GM12878 (cell line): ENCODE data around the gene TRIP11. TPM values are rescaled to one million over a fixed set of nuclear protein-coding genes. Genes with fewer than 3 reads are reported as not detected.

Experiments
- ATAC-seq: fragments of 200-7000 bp; cut with Tn5 transposase; 3 replicates; pipeline ENCODE4 v1.9.1; 2020; ENCODE audit warnings: mild to moderate bottlenecking, moderate library complexity
- BruUV-seq: library from RNA; stranded (reverse); fragments of 400-500 nt; replicated peaks from 2 replicates; lab custom pipeline; 2021; lab: Mats Ljungman, UMichigan
- CTCF ChIA-PET: fragments of 300-600 bp; sonication (Branson Sonifier 250); formaldehyde crosslinking; extraction: SDS; loops from one replicate; lab custom pipeline; 2021; ENCODE audit warnings: inconsistent platforms; lab: Yijun Ruan, JAX
- POLR2A ChIA-PET: fragments of 350-600 bp; formaldehyde crosslinking; extraction: SDS; loops from one replicate; lab custom pipeline; 2021; ENCODE audit warnings: inconsistent platforms; lab: Charles Lee
- RAD21 ChIA-PET: fragments of 300-600 bp; sonication (Branson Sonifier 250); formaldehyde crosslinking; loops from one replicate; lab custom pipeline; 2023; ENCODE audit warnings: antibody characterized with exemption; ENCODE audit not compliant: unreplicated experiment; lab: Charles Lee
- SMC1A ChIA-PET: fragments of 300-600 bp; sonication (Branson Sonifier 250); formaldehyde crosslinking; loops from one replicate; lab custom pipeline; 2023; ENCODE audit not compliant: unreplicated experiment, uncharacterized antibody; lab: Charles Lee
- DNase-seq: peaks from one replicate; pipeline ENCODE4 v3.0.0-alpha.2; 2011; ENCODE audit warnings: low read depth, low spot score
- FAIRE-seq: peaks from 3 replicates; lab custom pipeline; 2011; peaks lifted over from hg19 to GRCh38; lab: Jason Lieb, UNC
- H2AFZ ChIP-seq: 2 replicates; pipeline ENCODE4 v1.6.0; 2011; ENCODE audit warnings: low read depth, low read length, control low read depth; ENCODE audit not compliant: control insufficient read depth
- H3K27ac ChIP-seq: 2 replicates; pipeline ENCODE4 v1.5.1; 2011; ENCODE audit warnings: control low read depth; ENCODE audit not compliant: control insufficient read depth, insufficient read depth
- H3K27me3 ChIP-seq, 2 experiments: replicated peaks in 1 of 2; 2 replicates each; pipeline versions ENCODE4 v1.6.0 to v1.6.1; 2011; ENCODE audit warnings: low read length in 1 of 2; ENCODE audit not compliant: control insufficient read depth in 2 of 2, insufficient read depth in 2 of 2
- H3K36me3 ChIP-seq, 2 experiments: 2 replicates each; pipeline ENCODE4 v1.5.1; 2011; ENCODE audit warnings: low read length in 1 of 2; ENCODE audit not compliant: control insufficient read depth in 2 of 2, insufficient read depth in 2 of 2
- H3K4me1 ChIP-seq: 2 replicates; pipeline ENCODE4 v1.6.1; 2011; ENCODE audit warnings: mild to moderate bottlenecking, low read length, moderate library complexity, mixed read lengths; ENCODE audit not compliant: control insufficient read depth, insufficient read depth
- H3K4me2 ChIP-seq: 2 replicates; pipeline ENCODE4 v1.6.0; 2011; ENCODE audit warnings: control low read depth; ENCODE audit not compliant: control insufficient read depth, insufficient read depth
- H3K4me3 ChIP-seq: fragments of 200-600 bp; sonication (generic); 2 replicates; pipeline ENCODE4 v1.5.1; 2016
- H3K79me2 ChIP-seq: 2 replicates; pipeline ENCODE4 v1.6.0; 2011; ENCODE audit warnings: low read length; ENCODE audit not compliant: control insufficient read depth, insufficient read depth
- H3K9ac ChIP-seq: 2 replicates; pipeline ENCODE4 v1.8.0; 2011; ENCODE audit warnings: low read length, control low read depth, mixed read lengths; ENCODE audit not compliant: control insufficient read depth, insufficient read depth
- H3K9me3 ChIP-seq: replicated peaks from 3 replicates; pipeline ENCODE4 v1.5.1; 2011; ENCODE audit warnings: mild to moderate bottlenecking, low read length; ENCODE audit not compliant: control insufficient read depth, insufficient read depth
- H4K20me1 ChIP-seq: 2 replicates; pipeline ENCODE4 v1.6.0; 2011; ENCODE audit not compliant: control insufficient read depth, insufficient read depth
- BCL11A ChIP-seq: IDR thresholded peaks from 2 replicates; pipeline ENCODE4 v1.6.1; 2011; ENCODE audit warnings: low read depth, low read length
- HSF1 ChIP-seq: fragments of 150-350 bp; IDR thresholded peaks from 2 replicates; pipeline ENCODE4 v1.6.1; 2014; ENCODE audit warnings: mild to moderate bottlenecking, low read depth, low read length
- IKZF2 ChIP-seq, 2 experiments: fragments of 450-650 bp; IDR thresholded peaks; 2 replicates each; pipeline ENCODE4 v1.6.1; 2017; ENCODE audit warnings: mild to moderate bottlenecking in 2 of 2, moderate library complexity in 2 of 2
- PAX8 ChIP-seq: fragments of 450-650 bp; IDR thresholded peaks from 2 replicates; pipeline ENCODE4 v1.6.1; 2017; ENCODE audit warnings: mild to moderate bottlenecking, moderate library complexity
- PML ChIP-seq: IDR thresholded peaks from 2 replicates; pipeline ENCODE4 v1.6.1; 2012; ENCODE audit warnings: low read length, inconsistent platforms
- REST ChIP-seq: IDR thresholded peaks from 2 replicates; pipeline ENCODE4 v1.6.1; 2012; ENCODE audit warnings: mild to moderate bottlenecking, low read depth, low read length
- SPI1 ChIP-seq: IDR thresholded peaks from 2 replicates; pipeline ENCODE4 v1.6.1; 2011; ENCODE audit warnings: low read depth, mild to moderate bottlenecking, low read length, moderate library complexity, borderline replicate concordance; ENCODE audit not compliant: insufficient read depth
- SREBF2 ChIP-seq: IDR thresholded peaks from 2 replicates; pipeline ENCODE4 v1.6.1; 2012; ENCODE audit warnings: mild to moderate bottlenecking, low read length
- TBL1XR1 ChIP-seq: IDR thresholded peaks from 2 replicates; pipeline ENCODE4 v1.6.1; 2012; ENCODE audit warnings: low read depth, low read length, improper control_type of control experiment
- ZZZ3 ChIP-seq: IDR thresholded peaks from 2 replicates; pipeline ENCODE4 v1.6.1; 2011; ENCODE audit warnings: low read depth; ENCODE audit not compliant: control insufficient read depth, insufficient read length
- WGBS: methylation state at CpG from one replicate; pipeline ENCODE4 v1.1.6; 2016; ENCODE audit warnings: low lambda C conversion rate; ENCODE audit not compliant: insufficient replicate concordance, insufficient coverage; ENCODE audit errors: missing lambda C conversion rate; 5-methylcytosine and 5-hydroxymethylcytosine counted together
- in situ Hi-C: fragments of 300-500 bp; cut with MboI; formaldehyde crosslinking; loops from 9 replicates; pipeline ENCODE4 v1.14.3; 2018; ENCODE audit warnings: mixed read lengths
- intact Hi-C: fragments of 100-400 bp; cut with micrococcal nuclease; formaldehyde crosslinking; loops from one replicate; pipeline ENCODE4 v1.14.2; 2022; ENCODE audit not compliant: unreplicated experiment
- polyA plus RNA-seq, 11 experiments: library from polyadenylated mRNA; depleted of rRNA in 4 of 11; unstranded in 6 of 11; stranded (reverse) in 5 of 11; fragments of >200 nt; fragmentation: Nextera tagmentation in 4 of 11; fragmentation: Illumina TruSeq in 1 of 11; extraction: Ambion mirVana in 4 of 11; extraction: Trizol in 1 of 11; gene quantifications; 1 replicate in 1 of 11; 2 replicates in 10 of 11; pipeline versions ENCODE4 v1.2.1 to v1.2.3, GENCODE V29; 2011 to 2016; ENCODE audit warnings: inconsistent platforms in 2 of 11, missing spikeins in 2 of 11, low read depth in 1 of 11
- total RNA-seq, 4 experiments: library from RNA; depleted of rRNA in 3 of 4; stranded (reverse); fragments of >200 nt in 3 of 4; fragmentation: Illumina TruSeq in 1 of 4; extraction: Trizol in 1 of 4; gene quantifications; 2 replicates each; pipeline versions ENCODE4 v1.2.1 to v1.2.3, GENCODE V29; 2013 to 2021

TRIP11 gene
- total and polyA plus RNA-seq, 10 of the 15 experiments (the other 5 are each of a cell fraction or from before 2014, with no cell fraction given) = 5.3 to 46.1 (median 19.9) TPM

- TF ChIP-seq TBL1XR1 (no peak), REST (no peak), PML (no peak), BCL11A (no peak), SREBF2 (no peak), ZZZ3 (no peak), HSF1 (no peak), PAX8 (no peak), IKZF2 (IDR thresholded peaks at IDR 0.05) (no peak), SPI1 (no peak)
- 38% methylated on average over 6 of the region's 6 CpGs for WGBS
- no peak for DNase-seq
- Histone ChIP-seq H3K27me3 (no peaks in the 10 kb centered on the region), H3K4me2 (no peak overlapping the region), H3K9me3 (no peaks in the 10 kb centered on the region), H2AFZ (no peak overlapping the region), H3K4me3 (no peak overlapping the region), H3K4me1 (no peaks in the 10 kb centered on the region), H3K79me2 (no peaks in the 10 kb centered on the region), H3K27ac (no peak overlapping the region), H3K9ac (no peak overlapping the region), H3K36me3 (no peaks in the 10 kb centered on the region), H4K20me1 (no peaks in the 10 kb centered on the region)
- no peak for FAIRE-seq
- ChIA-PET SMC1A (no interaction called here), POLR2A (no interaction called here), CTCF (interaction anchor here (0.6 kb wide), 1 partner anchor 323 kb away, joined by 3 read pairs; no protein-coding TSS in a partner anchor), RAD21 (no interaction called here)
- ATAC-seq = no peak
- no TSS peak for BruUV-seq
- in situ Hi-C loops = no loop called here
- intact Hi-C loops = no loop called here
Observed at GRCh38 chr14:91935586-91935985, 104.3 kb downstream of the TRIP11 start.
